A549 (cell line): Measurements from ENCODE around the gene ICAM5.
"Not testable (repeated sequence)": the region's sequence is repeated elsewhere in the genome, so short reads cannot be mapped to it uniquely, and the experiment has no call there.

Experiments used
- EP300 ChIP-seq, 2 experiments: fragments of >200 bp; sonication (Bioruptor Twin); formaldehyde crosslinking; IDR thresholded peaks; 2 replicates in 1 of 2; 3 replicates in 1 of 2; pipeline ENCODE4 v1.6.1; 2016 to 2017
- HEYL ChIP-seq: fragments of 250-450 bp; sonication (Bioruptor Pico); IDR thresholded peaks from 2 replicates; pipeline ENCODE4 v1.8.0; 2021; ENCODE audit warnings: mild to moderate bottlenecking, moderate library complexity
- JUNB ChIP-seq: fragments of >200 bp; sonication (Bioruptor Twin); formaldehyde crosslinking; IDR thresholded peaks from 2 replicates; pipeline ENCODE4 v1.6.1; 2016
- MYC ChIP-seq: IDR thresholded peaks from 2 replicates; pipeline ENCODE4 v1.6.1; 2012; ENCODE audit warnings: mild to moderate bottlenecking, inconsistent platforms, low read length, improper control_type of control experiment, borderline replicate concordance
- PHF8 ChIP-seq: fragments of 200-600 bp; sonication (generic); IDR thresholded peaks from 2 replicates; pipeline ENCODE4 v1.6.1; 2016; ENCODE audit warnings: low read depth, mild to moderate bottlenecking, antibody characterized with exemption, moderate library complexity, borderline replicate concordance
- RAD21 ChIP-seq, 2 experiments: fragments of >200 bp in 1 of 2; sonication (Bioruptor Twin) in 1 of 2; formaldehyde crosslinking in 1 of 2; IDR thresholded peaks in 1 of 2; conservative IDR thresholded peaks in 1 of 2; 2 replicates in 1 of 2; 3 replicates in 1 of 2; pipeline ENCODE4 v1.6.1; 2012 to 2018; ENCODE audit warnings: inconsistent platforms in 1 of 2
- SMC3 ChIP-seq: fragments of >200 bp; sonication (Bioruptor Twin); formaldehyde crosslinking; IDR thresholded peaks from 3 replicates; pipeline ENCODE4 v1.6.1; 2018; ENCODE audit warnings: inconsistent platforms
- ZSCAN20 ChIP-seq: fragments of 250-450 bp; sonication (Bioruptor Pico); IDR thresholded peaks from 2 replicates; pipeline ENCODE4 v1.8.0; 2022; ENCODE audit warnings: mild to moderate bottlenecking, moderate library complexity
- TF ChIP-seq, protein P1 (sequence below): fragments of >200 bp; sonication (Bioruptor Twin); formaldehyde crosslinking; IDR thresholded peaks from 3 replicates; pipeline ENCODE4 v1.5.1; 2016
- TF ChIP-seq, protein P2 (sequence below): IDR thresholded peaks from 2 replicates; pipeline ENCODE4 v1.6.1; 2012
- TF ChIP-seq, protein P3 (sequence below): IDR thresholded peaks from 2 replicates; pipeline ENCODE4 v1.6.1; 2012

DNA sequence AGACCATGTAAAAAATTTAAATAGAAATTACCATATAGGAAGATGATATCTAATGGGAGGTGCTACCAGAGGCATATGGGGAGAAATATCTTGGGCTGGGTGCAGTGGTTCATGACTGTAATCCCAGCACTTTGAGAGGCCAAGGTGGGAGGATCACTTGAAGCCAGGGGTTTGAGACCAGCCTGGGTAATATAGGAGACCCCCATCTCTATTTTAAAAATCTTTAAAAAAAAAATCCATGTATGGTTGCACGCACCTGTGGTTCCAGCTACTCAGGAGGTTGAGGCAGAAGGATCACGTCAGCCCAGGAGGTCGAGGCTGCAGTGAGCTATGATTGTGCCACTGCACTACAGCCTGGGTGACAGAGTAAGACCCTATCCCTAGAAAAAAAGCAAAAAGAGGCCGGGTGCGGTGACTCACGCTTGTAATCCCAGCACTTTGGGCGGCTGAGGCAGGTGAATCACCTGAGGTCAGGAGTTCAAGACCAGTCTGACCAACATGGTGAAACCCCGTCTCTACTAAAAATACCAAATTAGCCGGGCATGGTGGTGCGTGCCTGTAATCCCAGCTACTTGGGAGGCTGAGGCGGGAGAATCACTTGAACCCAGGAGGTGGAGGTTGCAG is 47.8 kb upstream of the ICAM5 start:
- not testable (repeated sequence) for TF ChIP-seq HEYL (CRISPR knock-in tag); RAD21 (conservative IDR thresholded peaks at IDR 0.05 in 1 of 2, IDR thresholded peaks at IDR 0.05 in 1 of 2); MYC; JUNB; SMC3; EP300 (IDR thresholded peaks at IDR 0.05); ZSCAN20 (CRISPR knock-in tag); PHF8
- TF ChIP-seq, protein P1, sequence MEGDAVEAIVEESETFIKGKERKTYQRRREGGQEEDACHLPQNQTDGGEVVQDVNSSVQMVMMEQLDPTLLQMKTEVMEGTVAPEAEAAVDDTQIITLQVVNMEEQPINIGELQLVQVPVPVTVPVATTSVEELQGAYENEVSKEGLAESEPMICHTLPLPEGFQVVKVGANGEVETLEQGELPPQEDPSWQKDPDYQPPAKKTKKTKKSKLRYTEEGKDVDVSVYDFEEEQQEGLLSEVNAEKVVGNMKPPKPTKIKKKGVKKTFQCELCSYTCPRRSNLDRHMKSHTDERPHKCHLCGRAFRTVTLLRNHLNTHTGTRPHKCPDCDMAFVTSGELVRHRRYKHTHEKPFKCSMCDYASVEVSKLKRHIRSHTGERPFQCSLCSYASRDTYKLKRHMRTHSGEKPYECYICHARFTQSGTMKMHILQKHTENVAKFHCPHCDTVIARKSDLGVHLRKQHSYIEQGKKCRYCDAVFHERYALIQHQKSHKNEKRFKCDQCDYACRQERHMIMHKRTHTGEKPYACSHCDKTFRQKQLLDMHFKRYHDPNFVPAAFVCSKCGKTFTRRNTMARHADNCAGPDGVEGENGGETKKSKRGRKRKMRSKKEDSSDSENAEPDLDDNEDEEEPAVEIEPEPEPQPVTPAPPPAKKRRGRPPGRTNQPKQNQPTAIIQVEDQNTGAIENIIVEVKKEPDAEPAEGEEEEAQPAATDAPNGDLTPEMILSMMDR, result not testable (repeated sequence)
- TF ChIP-seq, protein P2, sequence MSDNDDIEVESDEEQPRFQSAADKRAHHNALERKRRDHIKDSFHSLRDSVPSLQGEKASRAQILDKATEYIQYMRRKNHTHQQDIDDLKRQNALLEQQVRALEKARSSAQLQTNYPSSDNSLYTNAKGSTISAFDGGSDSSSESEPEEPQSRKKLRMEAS, result not testable (repeated sequence)
- TF ChIP-seq, protein P3, sequence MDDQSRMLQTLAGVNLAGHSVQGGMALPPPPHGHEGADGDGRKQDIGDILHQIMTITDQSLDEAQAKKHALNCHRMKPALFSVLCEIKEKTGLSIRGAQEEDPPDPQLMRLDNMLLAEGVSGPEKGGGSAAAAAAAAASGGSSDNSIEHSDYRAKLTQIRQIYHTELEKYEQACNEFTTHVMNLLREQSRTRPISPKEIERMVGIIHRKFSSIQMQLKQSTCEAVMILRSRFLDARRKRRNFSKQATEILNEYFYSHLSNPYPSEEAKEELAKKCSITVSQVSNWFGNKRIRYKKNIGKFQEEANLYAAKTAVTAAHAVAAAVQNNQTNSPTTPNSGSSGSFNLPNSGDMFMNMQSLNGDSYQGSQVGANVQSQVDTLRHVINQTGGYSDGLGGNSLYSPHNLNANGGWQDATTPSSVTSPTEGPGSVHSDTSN, result not testable (repeated sequence)
